ENCODE data around the gene PPP4R1.

- TF ChIP-seq, protein P1, sequence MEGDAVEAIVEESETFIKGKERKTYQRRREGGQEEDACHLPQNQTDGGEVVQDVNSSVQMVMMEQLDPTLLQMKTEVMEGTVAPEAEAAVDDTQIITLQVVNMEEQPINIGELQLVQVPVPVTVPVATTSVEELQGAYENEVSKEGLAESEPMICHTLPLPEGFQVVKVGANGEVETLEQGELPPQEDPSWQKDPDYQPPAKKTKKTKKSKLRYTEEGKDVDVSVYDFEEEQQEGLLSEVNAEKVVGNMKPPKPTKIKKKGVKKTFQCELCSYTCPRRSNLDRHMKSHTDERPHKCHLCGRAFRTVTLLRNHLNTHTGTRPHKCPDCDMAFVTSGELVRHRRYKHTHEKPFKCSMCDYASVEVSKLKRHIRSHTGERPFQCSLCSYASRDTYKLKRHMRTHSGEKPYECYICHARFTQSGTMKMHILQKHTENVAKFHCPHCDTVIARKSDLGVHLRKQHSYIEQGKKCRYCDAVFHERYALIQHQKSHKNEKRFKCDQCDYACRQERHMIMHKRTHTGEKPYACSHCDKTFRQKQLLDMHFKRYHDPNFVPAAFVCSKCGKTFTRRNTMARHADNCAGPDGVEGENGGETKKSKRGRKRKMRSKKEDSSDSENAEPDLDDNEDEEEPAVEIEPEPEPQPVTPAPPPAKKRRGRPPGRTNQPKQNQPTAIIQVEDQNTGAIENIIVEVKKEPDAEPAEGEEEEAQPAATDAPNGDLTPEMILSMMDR (IDR thresholded peaks at IDR 0.05 in 8 of 11, conservative IDR thresholded peaks at IDR 0.05 in 3 of 11): no peak
- TF ChIP-seq POLR2A (IDR thresholded peaks at IDR 0.05): no peak
Measured at GRCh38 chr18:9562584-9562983, 51.8 kb downstream of the PPP4R1 start.

Data from spleen (tissue), 7 donors.